MCF 10A (cell line): ENCODE results near the gene MYL12A. TPM values are rescaled to one million over a fixed set of nuclear protein-coding genes. Genes with fewer than 3 reads are reported as not detected.

Source experiments
- BruUV-seq: library from RNA; stranded (reverse); fragments of 400-500 nt; replicated peaks from 2 replicates; lab custom pipeline; 2021; lab: Mats Ljungman, UMichigan
- CTCF ChIA-PET: fragments of 300-600 bp; sonication (Branson Sonifier 250); formaldehyde crosslinking; extraction: SDS; loops from one replicate; lab custom pipeline; 2021; ENCODE audit warnings: antibody characterized with exemption, inconsistent platforms; lab: Yijun Ruan, JAX
- POLR2A ChIA-PET: fragments of 300-600, 350-650 bp; sonication (Branson Sonifier 250); formaldehyde crosslinking; extraction: SDS; loops from one replicate; lab custom pipeline; 2020; ENCODE audit warnings: antibody characterized with exemption, inconsistent platforms; lab: Yijun Ruan, JAX
- DNase-seq: peaks from one replicate; pipeline ENCODE4 v3.0.0-alpha.2; 2018; ENCODE audit not compliant: unreplicated experiment
- H3K27ac Mint-ChIP-seq: one replicate; pipeline ENCODE4 v1.8.0; 2022; ENCODE audit warnings: mild to moderate bottlenecking, low read depth, mixed read lengths; ENCODE audit not compliant: unreplicated experiment
- H3K27me3 Mint-ChIP-seq: one replicate; pipeline ENCODE4 v1.8.0; 2022; ENCODE audit warnings: mixed read lengths; ENCODE audit not compliant: insufficient read depth, unreplicated experiment
- H3K36me3 Mint-ChIP-seq: one replicate; pipeline ENCODE4 v1.8.0; 2022; ENCODE audit warnings: mild to moderate bottlenecking, moderate library complexity, mixed read lengths; ENCODE audit not compliant: insufficient read depth, unreplicated experiment
- H3K4me1 Mint-ChIP-seq: one replicate; pipeline ENCODE4 v1.8.0; 2022; ENCODE audit warnings: mixed read lengths; ENCODE audit not compliant: insufficient read depth, unreplicated experiment
- H3K4me3 Mint-ChIP-seq: one replicate; pipeline ENCODE4 v1.8.0; 2022; ENCODE audit warnings: mild to moderate bottlenecking, moderate library complexity, mixed read lengths; ENCODE audit not compliant: unreplicated experiment
- H3K9me3 Mint-ChIP-seq: one replicate; pipeline ENCODE4 v1.8.0; 2022; ENCODE audit warnings: mixed read lengths; ENCODE audit not compliant: unreplicated experiment
- CTCF ChIP-seq: fragments of 200-600 bp; IDR thresholded peaks from one replicate; pipeline ENCODE4 v1.8.0; 2022; ENCODE audit warnings: antibody characterized with exemption, mild to moderate bottlenecking; ENCODE audit not compliant: unreplicated experiment
- intact Hi-C: fragments of 100-400 bp; cut with micrococcal nuclease; formaldehyde crosslinking; loops from 2 replicates; pipeline ENCODE4 v1.14.1; 2022
- total RNA-seq: library from RNA; stranded (reverse); gene quantifications from 2 replicates; pipeline ENCODE4 v1.2.3, GENCODE V29; 2022

The MYL12A gene
- total RNA-seq, 1 experiment from 2014 or later, result 332 TPM

GRCh38 chr18:3246635-3247239 lies 864 bp upstream of the MYL12A start:
- Mint-ChIP-seq H3K36me3 (peaks cover 28% of the 10 kb centered on the region), H3K9me3 (no peaks in the 10 kb centered on the region), H3K27me3 (no peaks in the 10 kb centered on the region), H3K4me1 (peaks cover 22% of the 10 kb centered on the region), H3K27ac (peak overlapping the region; percentile 100), H3K4me3 (peak overlapping the region; percentile 86)
- CTCF ChIA-PET, result interaction anchor here (0.6 to 6.5 kb wide), 36 partner anchors 13 to 419 kb away, joined by 3 to 103 read pairs (median 5); partner anchors contain the start of gene MYOM1
- TSS peak; percentile 66 for BruUV-seq
- intact Hi-C loops, result loop anchor here (1.0 to 5.0 kb wide), 7 partner anchors 93 to 479 kb away; partner anchors contain the start of gene LPIN2
- TF ChIP-seq CTCF, result no peak
- POLR2A ChIA-PET, result interaction anchor here (0.6 to 9.0 kb wide), 69 partner anchors 10 to 680 kb away, joined by 3 to 250 read pairs (median 5); partner anchors contain the start of genes LPIN2, MYL12B and TGIF1
- DNase-seq, result peak; percentile 34

GRCh38 chr18:3248062-3248657 lies 559 bp downstream of the MYL12A start:
- TSS peak; percentile 24 for BruUV-seq
- intact Hi-C loops, result loop anchor here (5.0 kb wide), 2 partner anchors 301 to 481 kb away; no protein-coding TSS in a partner anchor
- ChIA-PET CTCF (interaction anchor here (0.6 to 6.5 kb wide), 12 partner anchors 8 to 416 kb away, joined by 3 to 71 read pairs (median 4); no protein-coding TSS in a partner anchor), POLR2A (interaction anchor here (0.6 to 9.0 kb wide), 42 partner anchors 9 to 701 kb away, joined by 3 to 250 read pairs (median 9); partner anchors contain the start of genes MYL12B and TGIF1)
- peak overlapping the region; percentile 100 for H3K27ac Mint-ChIP-seq
- TF ChIP-seq CTCF, result no peak
- no peaks in the 10 kb centered on the region for H3K9me3 Mint-ChIP-seq
- H3K4me3 Mint-ChIP-seq, result peak overlapping the region; percentile 86
- peaks cover 22% of the 10 kb centered on the region for H3K4me1 Mint-ChIP-seq
- H3K36me3 Mint-ChIP-seq, result peaks cover 38% of the 10 kb centered on the region
- no peaks in the 10 kb centered on the region for H3K27me3 Mint-ChIP-seq
- DNase-seq, result no peak

GRCh38 chr18:3248658-3249359 lies 1.2 kb downstream of the MYL12A start:
- Mint-ChIP-seq H3K9me3 (no peaks in the 10 kb centered on the region), H3K4me3 (peak overlapping the region; percentile 86), H3K27me3 (no peaks in the 10 kb centered on the region), H3K36me3 (peaks cover 45% of the 10 kb centered on the region), H3K27ac (peak overlapping the region; percentile 100), H3K4me1 (peaks cover 22% of the 10 kb centered on the region)
- peak; percentile 74 for DNase-seq
- ChIA-PET POLR2A (interaction anchor here (0.6 to 9.0 kb wide), 28 partner anchors 8 to 702 kb away, joined by 3 to 250 read pairs (median 12); partner anchors contain the start of genes MYL12B and TGIF1), CTCF (interaction anchor here (0.8 to 6.5 kb wide), 7 partner anchors 8 to 416 kb away, joined by 3 to 71 read pairs (median 4); no protein-coding TSS in a partner anchor)
- no peak for TF ChIP-seq CTCF
- BruUV-seq, result TSS peak; percentile 55
- intact Hi-C loops, result loop anchor here (5.0 kb wide), 2 partner anchors 302 to 482 kb away; no protein-coding TSS in a partner anchor
